Measurements from ENCODE around the gene BCL7C.
A peak's percentile ranks its signal among the peaks of the same experiment; 100 is the strongest.

BCL7C gene

GRCh38 chr16:30922420-30922959 lies 28.6 kb upstream of the BCL7C start:
- peak; percentile 100 for DNase-seq

DNA sequence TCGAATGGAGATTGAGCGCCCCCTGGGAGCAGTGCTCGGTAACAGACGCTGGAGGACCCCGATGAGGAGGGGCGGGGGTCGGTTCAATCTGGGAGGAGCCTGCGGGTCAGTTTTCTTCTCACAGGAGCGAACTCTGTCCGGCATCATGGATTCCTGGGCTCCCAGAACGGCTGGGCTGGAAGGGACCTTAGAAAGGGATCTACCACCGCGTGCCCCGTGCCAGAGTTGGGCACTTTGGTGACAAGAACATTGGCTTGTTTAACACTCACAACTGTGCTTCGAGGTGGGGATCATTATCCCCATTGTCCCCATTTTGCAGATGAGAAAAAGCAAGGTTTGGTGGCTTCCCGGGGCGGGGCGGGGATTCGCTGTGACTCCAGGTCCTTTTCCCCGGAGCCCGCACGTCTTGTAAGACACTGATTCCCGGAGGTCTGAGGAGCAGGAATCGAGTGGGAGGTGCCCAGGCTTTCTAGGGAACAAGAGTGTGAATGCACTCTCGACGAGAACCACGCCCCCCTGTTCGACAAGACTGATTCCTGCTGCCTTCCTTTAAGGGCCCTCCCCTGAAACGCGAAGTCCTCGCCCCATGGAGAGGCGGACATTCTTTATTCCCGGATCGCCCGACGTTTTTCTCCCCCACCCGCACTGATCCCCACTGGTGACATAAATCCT lies 28.0 kb upstream of the BCL7C start:
- DNase-seq = peak; percentile 87

DNA sequence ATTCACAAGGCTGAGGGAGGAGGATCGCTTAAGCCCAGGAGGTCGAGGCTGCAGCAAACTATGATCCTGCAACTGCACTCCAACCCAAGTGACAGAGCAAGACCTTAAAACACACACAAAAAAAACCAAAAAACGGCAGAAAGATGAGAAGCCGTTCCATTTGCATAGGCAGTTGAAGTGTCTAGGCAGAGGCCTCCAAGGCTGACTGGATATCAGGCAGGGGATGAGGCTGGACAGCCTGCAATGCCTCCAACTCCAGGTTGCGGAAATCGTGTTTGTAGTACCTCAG lies 27.5 kb upstream of the BCL7C start:
- no peak for DNase-seq

GRCh38 chr16:30920891-30921290 lies 27.0 kb upstream of the BCL7C start:
- DNase-seq = peak; percentile 17

GRCh38 chr16:30918614-30919013 lies 24.7 kb upstream of the BCL7C start:
- no peak for DNase-seq

- peak; percentile 18 for DNase-seq
Observed at GRCh38 chr16:30914830-30915229, 21.0 kb upstream of the BCL7C start.

- no peak for DNase-seq
Observed at GRCh38 chr16:30912794-30913412, 19.0 kb upstream of the BCL7C start.

DNA sequence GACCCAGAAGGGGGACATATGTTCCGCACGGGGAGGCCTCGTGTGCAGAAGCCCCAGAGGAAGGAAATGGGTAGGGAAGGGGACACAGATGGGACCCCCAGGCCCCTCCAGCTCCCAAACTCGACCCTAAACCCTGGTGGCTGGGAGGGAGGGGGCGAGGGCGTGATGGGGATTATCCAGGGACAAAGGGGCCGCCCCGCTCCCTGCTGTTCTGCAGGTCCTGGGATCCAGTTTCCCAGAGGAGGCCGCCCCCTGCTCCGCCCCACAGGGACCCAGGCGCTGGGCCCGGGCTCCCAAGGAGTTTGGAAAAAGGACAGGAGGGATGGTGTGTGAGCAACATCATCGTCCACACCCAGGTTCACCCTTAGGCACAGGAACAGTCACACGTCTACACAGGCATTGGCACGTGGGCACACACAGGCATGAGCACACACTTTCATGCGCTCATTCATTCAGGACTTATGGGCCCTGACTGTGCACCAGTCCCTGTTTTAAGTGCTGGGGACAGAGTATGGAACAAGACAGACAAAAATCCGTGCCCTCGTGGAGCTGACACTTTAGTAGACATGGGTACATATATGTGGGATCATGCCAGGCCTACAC lies 16.7 kb upstream of the BCL7C start:
- DNase-seq = no peak

- DNase-seq = no peak
Observed at GRCh38 chr16:30907064-30907463, 13.2 kb upstream of the BCL7C start.

GRCh38 chr16:30904114-30904780 lies 10.4 kb upstream of the BCL7C start:
- peak; percentile 9 for DNase-seq

- peak; percentile 77 for DNase-seq
Observed at GRCh38 chr16:30903596-30903995, 9.7 kb upstream of the BCL7C start.

DNA sequence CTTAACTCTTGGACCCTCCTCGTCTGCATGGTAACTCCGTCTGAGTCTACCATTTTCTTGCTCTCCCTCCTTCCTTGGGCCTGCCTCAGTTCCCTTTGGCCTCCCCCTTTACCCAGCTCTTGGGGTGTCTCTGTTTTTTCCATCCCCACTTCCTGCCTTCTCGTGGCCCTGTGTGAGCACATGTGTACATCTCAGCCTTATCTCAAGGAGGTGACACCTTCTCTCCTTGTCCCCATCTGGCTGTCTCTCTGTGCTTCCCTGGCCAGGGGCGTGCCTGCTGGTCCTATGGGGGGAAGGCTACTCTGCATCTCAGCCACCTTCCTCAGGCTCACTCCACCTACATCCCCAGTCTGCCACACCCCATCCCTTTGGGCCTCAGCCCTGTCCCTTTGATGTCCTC lies 9.1 kb upstream of the BCL7C start:
- DNase-seq = peak; percentile 68

GRCh38 chr16:30902029-30902972 lies 8.4 kb upstream of the BCL7C start:
- peak; percentile 62 for DNase-seq

- DNase-seq = peak; percentile 55
Observed at GRCh38 chr16:30901201-30902028, 7.5 kb upstream of the BCL7C start.

DNA sequence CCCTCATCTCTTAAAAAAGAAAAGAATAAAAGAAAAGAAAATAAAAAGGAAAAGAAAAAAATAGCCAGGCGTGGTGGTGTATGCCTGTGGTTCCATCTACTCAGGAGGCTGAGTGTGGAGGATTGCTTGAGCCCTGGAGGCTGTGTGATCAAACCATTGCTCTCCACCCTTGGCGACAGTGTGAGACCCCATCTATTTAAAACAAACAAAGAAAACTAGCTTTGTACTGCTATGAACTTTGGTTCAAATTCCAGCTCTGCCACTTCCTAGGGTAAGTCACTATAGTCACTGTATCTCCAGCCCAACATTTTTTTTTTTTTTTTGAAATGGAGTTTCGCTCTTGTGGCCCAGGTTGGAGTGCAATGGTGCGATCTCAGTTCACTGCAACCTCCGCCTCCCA lies 6.7 kb upstream of the BCL7C start:
- DNase-seq = no peak

- no peak for DNase-seq
Observed at GRCh38 chr16:30899794-30900193, 5.9 kb upstream of the BCL7C start.

- DNase-seq = peak; percentile 91
Observed at GRCh38 chr16:30896889-30897733, 3.2 kb upstream of the BCL7C start.

GRCh38 chr16:30896261-30896888 lies 2.5 kb upstream of the BCL7C start, which contains the start of gene CTF1:
TSS of gene CTF1 (plus strand) at chr16:30896614. CDS start at chr16:30896644, 30 bp downstream.
- DNase-seq = peak; percentile 31

DNA sequence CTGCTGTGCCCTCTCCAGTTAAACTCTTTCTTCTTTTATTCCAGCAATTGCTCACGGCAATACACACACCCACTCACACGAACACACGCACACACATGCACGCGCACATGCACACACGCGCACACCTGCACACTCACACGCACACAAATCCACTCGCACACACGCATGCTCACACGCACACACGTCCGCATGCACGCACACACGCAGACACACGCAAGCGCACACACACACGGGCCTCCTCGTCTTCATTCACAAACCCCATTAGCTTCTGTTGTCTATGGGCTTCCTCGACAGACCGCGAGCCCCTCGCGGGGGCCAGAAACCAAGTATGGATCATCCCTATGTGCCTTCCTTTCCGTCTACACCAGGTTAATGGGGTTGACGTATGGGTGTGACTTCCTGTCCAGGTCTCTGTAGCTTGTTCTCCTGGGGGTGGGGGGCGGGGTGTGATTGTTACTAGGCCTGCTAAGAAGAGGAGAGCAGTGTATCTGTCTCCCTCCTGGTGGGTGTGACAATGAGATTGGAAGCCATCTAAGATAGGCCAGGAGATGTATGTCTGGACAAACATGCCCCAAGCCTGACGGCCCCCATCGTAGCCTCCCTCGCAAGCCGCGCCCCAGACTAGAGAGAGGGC lies 1.9 kb upstream of the BCL7C start:
- DNase-seq = peak; percentile 62

Data from hematopoietic multipotent progenitor cell treated with erythropoietin and hydrocortisone succinate and interleukin-3 and kit ligand, for 8 days (in vitro differentiated cells).